Left kidney (tissue), 2 donors: ENCODE results near the gene KCTD4. TPM values are rescaled to one million over a fixed set of nuclear protein-coding genes. Genes with fewer than 3 reads are reported as not detected.

Experiments
- DNase-seq: peaks from one replicate; pipeline ENCODE4 v3.0.0-alpha.2; 2013
- polyA plus RNA-seq: library from polyadenylated mRNA; unstranded; fragments of 120-200 nt; gene quantifications from one replicate; pipeline ENCODE4 v1.2.1, GENCODE V29; 2013; ENCODE audit not compliant: insufficient read length

The KCTD4 gene
- polyA plus RNA-seq, 1 donor = 0.63 TPM

- DNase-seq = no peak
Measured at GRCh38 chr13:45178349-45179162, 22.3 kb downstream of the KCTD4 start.

- DNase-seq = no peak
Measured at GRCh38 chr13:45174478-45174877, 26.4 kb downstream of the KCTD4 start.

GRCh38 chr13:45168555-45168930 lies 32.3 kb downstream of the KCTD4 start:
- DNase-seq = no peak

DNA sequence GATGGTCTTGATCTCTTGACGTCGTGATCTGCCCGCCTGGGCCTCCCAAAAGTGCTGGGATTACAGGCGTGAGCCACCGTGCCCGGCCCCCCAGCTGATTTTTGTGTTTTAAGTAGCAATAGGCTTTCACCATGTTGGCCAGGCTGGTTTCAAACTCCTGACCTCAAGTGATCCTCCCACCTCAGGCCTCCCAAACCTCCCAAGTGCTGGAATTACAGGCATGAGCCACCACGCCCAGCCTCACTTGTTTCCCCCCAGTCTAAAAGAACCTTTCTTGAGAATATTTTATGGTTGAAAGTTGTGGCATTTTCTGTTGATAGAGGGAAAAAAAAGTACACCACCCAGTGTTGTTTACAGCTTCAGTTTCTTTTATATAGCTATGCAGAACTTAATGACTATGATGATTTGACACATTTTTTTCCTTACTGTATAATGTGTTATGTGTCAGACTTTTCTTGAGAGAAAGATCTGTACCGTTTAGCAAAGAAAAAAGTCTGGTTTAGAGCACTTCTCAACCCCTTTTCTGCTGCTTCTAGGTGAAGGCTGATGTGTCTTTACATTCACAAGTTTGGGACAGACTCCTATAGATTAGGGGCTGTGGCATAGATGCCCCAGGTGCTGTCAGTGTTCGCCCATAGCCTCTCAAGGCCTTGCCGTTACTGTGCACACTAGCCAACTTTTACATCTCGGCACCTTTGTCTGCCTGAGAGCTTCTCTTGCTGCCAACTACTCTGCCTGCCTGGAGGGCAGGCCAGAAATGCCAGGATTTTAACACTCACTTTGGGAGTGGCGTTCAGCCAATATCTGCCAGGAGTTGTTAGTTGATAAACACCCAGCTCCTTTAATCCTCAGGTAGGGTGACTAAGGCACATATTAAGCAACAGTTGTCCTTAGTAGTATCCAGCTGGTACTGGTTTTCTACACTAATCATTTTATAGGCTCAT lies 33.0 kb downstream of the KCTD4 start:
- DNase-seq = no peak

DNA sequence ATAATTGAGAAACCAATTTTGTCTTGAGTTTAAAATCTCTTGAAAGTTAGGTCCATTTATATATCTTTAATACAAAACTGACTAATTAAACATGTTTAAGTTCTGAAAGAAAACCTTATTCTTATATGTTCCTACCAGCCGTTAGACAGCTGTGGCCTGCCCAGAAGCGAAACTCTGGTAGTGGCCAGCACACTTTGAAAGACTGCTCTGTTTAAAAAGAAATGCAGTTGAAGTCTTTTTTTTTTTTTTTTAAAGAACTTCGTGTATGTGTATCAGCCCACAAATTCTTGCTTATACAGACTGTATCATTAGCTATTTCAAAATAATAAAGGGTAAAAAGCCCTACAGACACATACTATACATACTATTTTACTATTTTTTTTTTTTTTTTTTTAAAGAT lies 34.0 kb downstream of the KCTD4 start:
- DNase-seq = no peak

- no peak for DNase-seq
Measured at GRCh38 chr13:45162821-45163220, 38.0 kb downstream of the KCTD4 start.

DNA sequence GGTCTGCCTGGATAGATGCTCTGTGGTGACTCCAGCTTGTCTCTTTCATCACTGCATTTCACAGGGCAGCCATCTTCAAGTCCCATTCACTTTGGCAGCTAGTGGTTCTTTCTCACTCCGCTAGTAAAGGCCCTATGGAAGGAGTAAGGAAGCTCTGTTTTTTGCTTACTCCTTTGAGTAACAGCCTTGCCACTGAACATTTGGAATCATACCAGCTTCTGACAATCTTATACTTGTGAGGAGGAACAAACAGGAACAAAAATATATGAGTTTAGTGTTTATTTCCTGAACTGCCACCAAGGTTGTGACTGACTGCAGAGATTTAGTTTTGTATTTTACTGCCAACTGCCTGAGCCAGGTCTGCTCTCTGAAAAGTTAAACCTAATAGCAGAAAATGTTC lies 38.7 kb downstream of the KCTD4 start:
- DNase-seq = no peak

GRCh38 chr13:45156565-45157361 lies 44.1 kb downstream of the KCTD4 start:
- no peak for DNase-seq

DNA sequence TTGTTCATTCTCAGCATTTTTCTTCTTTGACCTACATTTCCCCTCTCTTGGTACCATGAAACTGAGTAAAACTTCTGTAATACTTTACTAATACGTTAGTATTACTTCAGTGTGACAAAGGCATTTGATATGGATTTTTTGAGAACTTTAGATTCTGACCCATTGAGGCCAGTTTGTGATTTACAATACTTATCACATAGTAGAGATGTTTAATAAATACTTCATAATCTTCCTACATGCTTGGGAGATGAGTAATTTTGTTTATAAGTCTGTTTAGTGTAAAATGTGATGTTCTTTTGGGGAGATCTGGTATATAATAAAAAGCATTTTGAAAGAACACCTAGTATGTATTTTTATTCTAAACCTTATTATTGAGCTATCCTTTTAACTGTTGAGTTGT lies 50.9 kb downstream of the KCTD4 start:
- no peak for DNase-seq

DNA sequence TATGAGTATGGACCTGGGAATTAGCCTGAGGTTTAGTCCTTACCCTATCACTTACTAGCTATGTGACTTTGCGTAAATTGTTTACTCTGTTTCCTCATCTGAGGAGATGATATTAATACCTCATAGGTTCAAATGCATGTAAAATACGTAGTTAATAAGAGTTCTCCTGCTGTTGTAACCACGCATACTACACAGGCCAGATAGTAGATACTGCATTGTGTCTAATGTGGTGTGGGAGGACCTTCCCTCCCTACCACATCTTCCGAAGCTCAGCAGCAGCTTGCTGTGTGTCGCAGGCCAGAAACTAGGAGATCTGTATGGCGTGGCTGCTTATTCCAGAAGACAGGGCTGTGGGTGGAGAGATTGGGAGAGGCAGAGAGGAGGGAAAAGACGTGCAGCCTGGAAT lies 57.5 kb downstream of the KCTD4 start:
- no peak for DNase-seq

Other genes with a start within 250 kb of the KCTD4 start
- gene NUFIP1, start 211.6 kb downstream of the KCTD4 start, polyA plus RNA-seq = 14.5 TPM
- 67.4 TPM for gene GPALPP1, start 211.5 kb downstream of the KCTD4 start, polyA plus RNA-seq
- gene GTF2F2, start 80.5 kb downstream of the KCTD4 start, polyA plus RNA-seq = 27.9 TPM
- gene TPT1, start 140.1 kb upstream of the KCTD4 start, polyA plus RNA-seq = 5,991 TPM
- 33.9 TPM for gene SLC25A30, start 217.3 kb upstream of the KCTD4 start, polyA plus RNA-seq